HepG2 (cell line): ENCODE data around the gene COX7A1. TPM values are rescaled to one million over a fixed set of nuclear protein-coding genes. Genes with fewer than 3 reads are reported as not detected.

Experiments used
- CBFB ChIP-seq: sonication (generic); formaldehyde crosslinking; IDR thresholded peaks from 2 replicates; pipeline ENCODE4 v1.4.0; 2020; ENCODE audit warnings: missing genetic modification reagents
- FOXA3 ChIP-seq: IDR thresholded peaks from 2 replicates; pipeline ENCODE4 v1.6.1; 2016; ENCODE audit warnings: missing genetic modification reagents, missing compliant biosample characterization
- MED1 ChIP-seq: sonication (generic); formaldehyde crosslinking; IDR thresholded peaks from 2 replicates; pipeline ENCODE4 v1.4.0; 2020; ENCODE audit warnings: missing genetic modification reagents
- MTA3 ChIP-seq: sonication (generic); formaldehyde crosslinking; IDR thresholded peaks from 2 replicates; pipeline ENCODE4 v1.4.0; 2020; ENCODE audit warnings: missing genetic modification reagents
- PCBP2 ChIP-seq: fragments of 200-400 bp; formaldehyde crosslinking; optimal IDR thresholded peaks from 2 replicates; pipeline ENCODE3; 2018; ENCODE audit warnings: low read length, low read depth; ENCODE audit not compliant: poor library complexity, severe bottlenecking
- POGZ ChIP-seq: sonication (generic); formaldehyde crosslinking; IDR thresholded peaks from 2 replicates; pipeline ENCODE4 v1.4.0; 2020; ENCODE audit warnings: mild to moderate bottlenecking, missing genetic modification reagents
- RAD51 ChIP-seq: fragments of 450-650 bp; IDR thresholded peaks from 2 replicates; pipeline ENCODE4 v1.6.1; 2016; ENCODE audit warnings: borderline replicate concordance
- RARG ChIP-seq: sonication (generic); formaldehyde crosslinking; IDR thresholded peaks from 2 replicates; pipeline ENCODE4 v1.4.0; 2020; ENCODE audit warnings: low read depth, mild to moderate bottlenecking, missing genetic modification reagents
- RFX3 ChIP-seq: IDR thresholded peaks from 2 replicates; pipeline ENCODE4 v1.6.1; 2016; ENCODE audit warnings: missing biosample characterization, missing genetic modification reagents
- RXRB ChIP-seq: IDR thresholded peaks from 2 replicates; pipeline ENCODE4 v1.6.1; 2016; ENCODE audit warnings: borderline replicate concordance, missing genetic modification reagents, missing compliant biosample characterization
- SP5 ChIP-seq: IDR thresholded peaks from 2 replicates; pipeline ENCODE4 v1.6.1; 2016; ENCODE audit warnings: low read depth, borderline replicate concordance
- ZC3H4 ChIP-seq: sonication (generic); formaldehyde crosslinking; IDR thresholded peaks from 2 replicates; pipeline ENCODE4 v1.4.0; 2020; ENCODE audit warnings: missing genetic modification reagents, borderline replicate concordance
- ZNF143 ChIP-seq: sonication (generic); formaldehyde crosslinking; IDR thresholded peaks from 2 replicates; pipeline ENCODE4 v1.4.0; 2020; ENCODE audit warnings: missing genetic modification reagents
- ZNF207 ChIP-seq: fragments of 450-650 bp; IDR thresholded peaks from 2 replicates; pipeline ENCODE4 v1.6.1; 2016; ENCODE audit warnings: antibody characterized with exemption, borderline replicate concordance
- ZNF737 ChIP-seq: sonication (generic); formaldehyde crosslinking; IDR thresholded peaks from 2 replicates; pipeline ENCODE4 v1.5.0; 2020; ENCODE audit warnings: missing genetic modification reagents, mild to moderate bottlenecking, borderline replicate concordance
- ZNF883 ChIP-seq: sonication (generic); formaldehyde crosslinking; IDR thresholded peaks from 2 replicates; pipeline ENCODE4 v1.5.1; 2020; ENCODE audit warnings: mild to moderate bottlenecking, missing genetic modification reagents; ENCODE audit errors: not compliant biosample characterization
- polyA plus RNA-seq, 8 experiments: library from polyadenylated mRNA; depleted of rRNA in 3 of 8; stranded (reverse) in 7 of 8; unstranded in 1 of 8; fragments of >200 nt; fragmentation: Illumina TruSeq in 4 of 8; extraction: Trizol in 4 of 8; gene quantifications; 2 replicates each; pipeline versions ENCODE4 v1.2.1 to v1.2.3, GENCODE V29; 2011 to 2016; ENCODE audit warnings: low read depth in 4 of 8, missing spikeins in 1 of 8, mixed read lengths in 1 of 8; ENCODE audit not compliant: insufficient read depth in 1 of 8
- total RNA-seq, 5 experiments: library from RNA; depleted of rRNA; stranded (reverse); fragments of >200 nt; fragmentation: Illumina TruSeq; extraction: Trizol; gene quantifications; 2 replicates each; pipeline ENCODE4 v1.2.3, GENCODE V29; 2016; ENCODE audit warnings: low read depth in 1 of 5
- TF ChIP-seq, protein P1 (sequence below): sonication (generic); IDR thresholded peaks from 2 replicates; pipeline ENCODE4 v1.6.1; 2016; ENCODE audit warnings: low read depth, borderline replicate concordance
- TF ChIP-seq, protein P2 (sequence below): sonication (generic); formaldehyde crosslinking; IDR thresholded peaks from 2 replicates; pipeline ENCODE4 v1.4.0; 2020; ENCODE audit warnings: missing genetic modification reagents, borderline replicate concordance
- TF ChIP-seq, protein P3 (sequence below): sonication (generic); formaldehyde crosslinking; IDR thresholded peaks from 2 replicates; pipeline ENCODE4 v1.5.0; 2020; ENCODE audit warnings: mild to moderate bottlenecking, missing genetic modification reagents
- TF ChIP-seq, protein P4 (sequence below): sonication (generic); formaldehyde crosslinking; IDR thresholded peaks from 2 replicates; pipeline ENCODE4 v1.5.1; 2020; ENCODE audit warnings: missing genetic modification reagents, mild to moderate bottlenecking, borderline replicate concordance
- TF ChIP-seq, protein P5 (sequence below): sonication (generic); formaldehyde crosslinking; IDR thresholded peaks from 2 replicates; pipeline ENCODE4 v1.5.0; 2020; ENCODE audit warnings: missing genetic modification reagents
- TF ChIP-seq, protein P6 (sequence below): sonication (generic); formaldehyde crosslinking; IDR thresholded peaks from 2 replicates; pipeline ENCODE4 v1.4.0; 2020; ENCODE audit warnings: mild to moderate bottlenecking, missing genetic modification reagents

COX7A1 gene
- total and polyA plus RNA-seq, 2 of the 13 experiments (the other 11 are each of a cell fraction or from before 2014, with no cell fraction given), result not detected

DNA sequence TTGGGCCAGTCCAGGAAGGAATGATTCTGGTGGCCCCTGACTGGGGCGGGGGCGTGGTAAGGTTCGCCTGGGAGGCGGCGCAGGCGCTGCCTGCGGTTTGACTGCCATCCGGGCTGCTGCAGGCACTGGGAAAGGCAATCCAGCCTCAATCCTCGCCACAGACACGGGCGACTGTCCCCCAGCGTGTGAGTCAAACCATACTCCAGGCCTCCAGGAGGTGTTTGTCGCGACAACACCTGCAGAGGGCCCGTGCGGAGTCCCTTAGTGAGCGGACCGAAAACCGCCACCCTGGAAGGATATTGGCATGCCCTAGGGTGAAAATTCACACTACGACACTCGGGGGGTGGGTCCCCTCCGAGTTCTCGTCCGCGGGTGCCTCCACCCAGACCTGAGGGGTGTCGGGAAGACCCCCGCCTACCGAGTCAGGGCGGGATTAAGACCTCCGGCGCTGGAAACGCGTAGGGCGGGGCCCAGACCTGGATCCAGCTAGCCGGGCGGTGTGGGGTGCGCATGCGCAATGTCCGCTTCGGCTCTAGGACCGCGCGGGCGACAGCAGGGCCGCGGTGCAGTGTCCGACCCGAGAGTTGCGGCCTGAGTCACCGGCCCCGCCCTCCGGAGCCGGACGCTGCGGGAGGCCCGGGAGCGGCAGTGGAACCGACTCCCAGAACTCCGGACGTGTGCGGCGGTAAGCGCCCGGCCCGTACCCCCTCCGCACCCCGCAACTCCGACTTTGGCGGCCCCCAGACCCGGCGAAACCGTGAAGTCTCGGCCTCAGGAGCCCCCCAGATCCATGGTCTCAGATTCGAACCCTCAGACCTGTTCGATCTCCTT lies 12.6 kb downstream of the COX7A1 start, which contains the start of gene CAPNS1 (continued):
- TF ChIP-seq RAD51 (no peak), RFX3 (no peak), MTA3 (CRISPR knock-in tag) (no peak), FOXA3 (CRISPR knock-in tag) (peak; percentile 23; the same call in 1 of the 2 replicates), PCBP2 (no peak), MED1 (CRISPR knock-in tag) (peak; percentile 82), ZNF737 (CRISPR knock-in tag) (no peak), RARG (CRISPR knock-in tag) (no peak), ZNF207 (no peak), SP5 (CRISPR knock-in tag) (peak; percentile 80), ZNF883 (no peak), RXRB (CRISPR knock-in tag) (peak; percentile 49), ZNF143 (CRISPR knock-in tag) (peak; percentile 83), POGZ (CRISPR knock-in tag) (peak; percentile 70; the same call in 1 of the 2 replicates), CBFB (peak; percentile 85), ZC3H4 (CRISPR knock-in tag) (no peak; the same call in 1 of the 2 replicates)
- TF ChIP-seq, protein P1, sequence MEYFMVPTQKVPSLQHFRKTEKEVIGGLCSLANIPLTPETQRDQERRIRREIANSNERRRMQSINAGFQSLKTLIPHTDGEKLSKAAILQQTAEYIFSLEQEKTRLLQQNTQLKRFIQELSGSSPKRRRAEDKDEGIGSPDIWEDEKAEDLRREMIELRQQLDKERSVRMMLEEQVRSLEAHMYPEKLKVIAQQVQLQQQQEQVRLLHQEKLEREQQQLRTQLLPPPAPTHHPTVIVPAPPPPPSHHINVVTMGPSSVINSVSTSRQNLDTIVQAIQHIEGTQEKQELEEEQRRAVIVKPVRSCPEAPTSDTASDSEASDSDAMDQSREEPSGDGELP, result peak; percentile 60; the same call in 1 of the 2 replicates
- TF ChIP-seq, protein P2, sequence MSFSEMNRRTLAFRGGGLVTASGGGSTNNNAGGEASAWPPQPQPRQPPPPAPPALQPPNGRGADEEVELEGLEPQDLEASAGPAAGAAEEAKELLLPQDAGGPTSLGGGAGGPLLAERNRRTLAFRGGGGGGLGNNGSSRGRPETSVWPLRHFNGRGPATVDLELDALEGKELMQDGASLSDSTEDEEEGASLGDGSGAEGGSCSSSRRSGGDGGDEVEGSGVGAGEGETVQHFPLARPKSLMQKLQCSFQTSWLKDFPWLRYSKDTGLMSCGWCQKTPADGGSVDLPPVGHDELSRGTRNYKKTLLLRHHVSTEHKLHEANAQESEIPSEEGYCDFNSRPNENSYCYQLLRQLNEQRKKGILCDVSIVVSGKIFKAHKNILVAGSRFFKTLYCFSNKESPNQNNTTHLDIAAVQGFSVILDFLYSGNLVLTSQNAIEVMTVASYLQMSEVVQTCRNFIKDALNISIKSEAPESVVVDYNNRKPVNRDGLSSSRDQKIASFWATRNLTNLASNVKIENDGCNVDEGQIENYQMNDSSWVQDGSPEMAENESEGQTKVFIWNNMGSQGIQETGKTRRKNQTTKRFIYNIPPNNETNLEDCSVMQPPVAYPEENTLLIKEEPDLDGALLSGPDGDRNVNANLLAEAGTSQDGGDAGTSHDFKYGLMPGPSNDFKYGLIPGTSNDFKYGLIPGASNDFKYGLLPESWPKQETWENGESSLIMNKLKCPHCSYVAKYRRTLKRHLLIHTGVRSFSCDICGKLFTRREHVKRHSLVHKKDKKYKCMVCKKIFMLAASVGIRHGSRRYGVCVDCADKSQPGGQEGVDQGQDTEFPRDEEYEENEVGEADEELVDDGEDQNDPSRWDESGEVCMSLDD (CRISPR knock-in tag), result peak; percentile 57; the same call in 1 of the 2 replicates
- TF ChIP-seq, protein P3, sequence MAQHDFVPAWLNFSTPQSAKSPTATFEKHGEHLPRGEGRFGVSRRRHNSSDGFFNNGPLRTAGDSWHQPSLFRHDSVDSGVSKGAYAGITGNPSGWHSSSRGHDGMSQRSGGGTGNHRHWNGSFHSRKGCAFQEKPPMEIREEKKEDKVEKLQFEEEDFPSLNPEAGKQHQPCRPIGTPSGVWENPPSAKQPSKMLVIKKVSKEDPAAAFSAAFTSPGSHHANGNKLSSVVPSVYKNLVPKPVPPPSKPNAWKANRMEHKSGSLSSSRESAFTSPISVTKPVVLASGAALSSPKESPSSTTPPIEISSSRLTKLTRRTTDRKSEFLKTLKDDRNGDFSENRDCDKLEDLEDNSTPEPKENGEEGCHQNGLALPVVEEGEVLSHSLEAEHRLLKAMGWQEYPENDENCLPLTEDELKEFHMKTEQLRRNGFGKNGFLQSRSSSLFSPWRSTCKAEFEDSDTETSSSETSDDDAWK (CRISPR knock-in tag), result no peak
- TF ChIP-seq, protein P4, sequence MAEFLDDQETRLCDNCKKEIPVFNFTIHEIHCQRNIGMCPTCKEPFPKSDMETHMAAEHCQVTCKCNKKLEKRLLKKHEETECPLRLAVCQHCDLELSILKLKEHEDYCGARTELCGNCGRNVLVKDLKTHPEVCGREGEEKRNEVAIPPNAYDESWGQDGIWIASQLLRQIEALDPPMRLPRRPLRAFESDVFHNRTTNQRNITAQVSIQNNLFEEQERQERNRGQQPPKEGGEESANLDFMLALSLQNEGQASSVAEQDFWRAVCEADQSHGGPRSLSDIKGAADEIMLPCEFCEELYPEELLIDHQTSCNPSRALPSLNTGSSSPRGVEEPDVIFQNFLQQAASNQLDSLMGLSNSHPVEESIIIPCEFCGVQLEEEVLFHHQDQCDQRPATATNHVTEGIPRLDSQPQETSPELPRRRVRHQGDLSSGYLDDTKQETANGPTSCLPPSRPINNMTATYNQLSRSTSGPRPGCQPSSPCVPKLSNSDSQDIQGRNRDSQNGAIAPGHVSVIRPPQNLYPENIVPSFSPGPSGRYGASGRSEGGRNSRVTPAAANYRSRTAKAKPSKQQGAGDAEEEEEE (CRISPR knock-in tag), result no peak
- TF ChIP-seq, protein P5, sequence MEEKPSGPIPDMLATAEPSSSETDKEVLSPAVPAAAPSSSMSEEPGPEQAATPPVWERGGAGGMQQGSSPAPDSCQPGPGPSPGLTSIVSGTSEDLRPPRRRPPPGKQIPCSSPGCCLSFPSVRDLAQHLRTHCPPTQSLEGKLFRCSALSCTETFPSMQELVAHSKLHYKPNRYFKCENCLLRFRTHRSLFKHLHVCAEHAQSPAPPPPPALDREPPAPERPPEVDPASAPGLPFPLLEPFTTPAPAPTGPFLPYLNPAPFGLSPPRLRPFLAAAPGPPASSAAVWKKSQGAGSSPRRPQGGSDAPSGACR (CRISPR knock-in tag), result peak; percentile 90
- TF ChIP-seq, protein P6, sequence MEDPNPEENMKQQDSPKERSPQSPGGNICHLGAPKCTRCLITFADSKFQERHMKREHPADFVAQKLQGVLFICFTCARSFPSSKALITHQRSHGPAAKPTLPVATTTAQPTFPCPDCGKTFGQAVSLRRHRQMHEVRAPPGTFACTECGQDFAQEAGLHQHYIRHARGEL (CRISPR knock-in tag), result no peak
